ENCODE results near the gene TRIM44.
A peak's percentile ranks its signal among the peaks of the same experiment; 100 is the strongest.

The TRIM44 gene

GRCh38 chr11:35804451-35805040, 142.0 kb downstream of the TRIM44 start:
- Histone ChIP-seq H3K4me1 (ENCODE audit: control insufficient read depth in 1 of 2, insufficient read depth in 2 of 2, low read length in 2 of 2) (peaks cover 0 to 6% of the 10 kb centered on the region in 2 experiments), H3K79me1 (ENCODE audit: low read length) (no peaks in the 10 kb centered on the region), H2BK12ac (ENCODE audit: low read length) (no peak overlapping the region), H2AK5ac (ENCODE audit: low read length) (no peak overlapping the region), H3K27me3 (ENCODE audit: insufficient read depth, low read length) (no peaks in the 10 kb centered on the region), H3K4me2 (ENCODE audit: low read length) (no peak overlapping the region), H4K12ac (ENCODE audit: low read depth, low read length) (no peak overlapping the region), H2BK5ac (ENCODE audit: low read depth, low read length, poor library complexity) (no peak overlapping the region), H3K4ac (ENCODE audit: low read depth, low read length) (no peak overlapping the region), H4K8ac (ENCODE audit: low read depth, low read length) (no peak overlapping the region), H3K79me2 (ENCODE audit: control insufficient read depth, insufficient read depth, low read length, poor library complexity) (no peaks in the 10 kb centered on the region), H3K9ac (ENCODE audit: low read length) (no peak overlapping the region), H3K23ac (ENCODE audit: low read length) (no peak overlapping the region), H2AFZ (ENCODE audit: insufficient read depth, low read length, poor library complexity) (no peak overlapping the region), H4K91ac (ENCODE audit: low read depth, low read length) (no peak overlapping the region), H3K18ac (ENCODE audit: low read length) (no peak overlapping the region), H3K4me3 (ENCODE audit: low read depth, low read length) (no peak overlapping the region), H3K9me3 (ENCODE audit: insufficient read depth, low read depth, low read length) (no peaks in the 10 kb centered on the region), H2BK120ac (ENCODE audit: insufficient read depth, low read length, poor library complexity) (no peak overlapping the region), H3K36me3 (ENCODE audit: control insufficient read depth in 1 of 2, insufficient read depth in 2 of 2, low read length in 2 of 2) (peaks cover 0 to 4% of the 10 kb centered on the region in 2 experiments), H3K27ac (ENCODE audit: low read depth, low read length) (peak overlapping the region; percentile 43), H3K14ac (ENCODE audit: low read length) (no peak overlapping the region)
- WGBS (ENCODE audit: extremely low coverage, insufficient coverage, insufficient read length): no CpG with 5 or more reads among the region's 3 CpGs
- DNase-seq: peak; percentile 46 to 78

GRCh38 chr11:35809561-35809960, 147.0 kb downstream of the TRIM44 start:
- no peak overlapping the region for H3K4me2 ChIP-seq (ENCODE audit: low read length)
- DNase-seq: no peak
- no peaks in the 10 kb centered on the region for H3K9me3 ChIP-seq (ENCODE audit: insufficient read depth, low read depth, low read length)
- H3K14ac ChIP-seq (ENCODE audit: low read length): no peak overlapping the region
- no peak overlapping the region for H3K23ac ChIP-seq (ENCODE audit: low read length)
- H3K4ac ChIP-seq (ENCODE audit: low read depth, low read length): no peak overlapping the region
- H2BK120ac ChIP-seq (ENCODE audit: insufficient read depth, low read length, poor library complexity): no peak overlapping the region
- H2BK5ac ChIP-seq (ENCODE audit: low read depth, low read length, poor library complexity): no peak overlapping the region
- H3K79me1 ChIP-seq (ENCODE audit: low read length): peaks cover 2% of the 10 kb centered on the region
- peaks cover 2 to 8% of the 10 kb centered on the region in 2 experiments for H3K4me1 ChIP-seq (ENCODE audit: control insufficient read depth in 1 of 2, insufficient read depth in 2 of 2, low read length in 2 of 2)
- H2BK12ac ChIP-seq (ENCODE audit: low read length): no peak overlapping the region
- no peak overlapping the region for H3K4me3 ChIP-seq (ENCODE audit: low read depth, low read length)
- H4K12ac ChIP-seq (ENCODE audit: low read depth, low read length): no peak overlapping the region
- no CpG with 5 or more reads among the region's 4 CpGs for WGBS (ENCODE audit: extremely low coverage, insufficient coverage, insufficient read length)
- H3K79me2 ChIP-seq (ENCODE audit: control insufficient read depth, insufficient read depth, low read length, poor library complexity): no peaks in the 10 kb centered on the region
- no peaks in the 10 kb centered on the region for H3K27me3 ChIP-seq (ENCODE audit: insufficient read depth, low read length)
- no peak overlapping the region for H2AFZ ChIP-seq (ENCODE audit: insufficient read depth, low read length, poor library complexity)
- no peak overlapping the region for H2AK5ac ChIP-seq (ENCODE audit: low read length)
- H3K27ac ChIP-seq (ENCODE audit: low read depth, low read length): no peak overlapping the region
- H3K18ac ChIP-seq (ENCODE audit: low read length): no peak overlapping the region
- H3K9ac ChIP-seq (ENCODE audit: low read length): no peak overlapping the region
- H4K91ac ChIP-seq (ENCODE audit: low read depth, low read length): no peak overlapping the region
- H3K36me3 ChIP-seq (ENCODE audit: control insufficient read depth in 1 of 2, insufficient read depth in 2 of 2, low read length in 2 of 2): peaks cover 0 to 2% of the 10 kb centered on the region in 2 experiments
- no peak overlapping the region for H4K8ac ChIP-seq (ENCODE audit: low read depth, low read length)

- Histone ChIP-seq H3K36me3 (ENCODE audit: control insufficient read depth in 1 of 2, insufficient read depth in 2 of 2, low read length in 2 of 2) (peaks cover 0 to 2% of the 10 kb centered on the region in 2 experiments), H2BK12ac (ENCODE audit: low read length) (no peak overlapping the region), H3K18ac (ENCODE audit: low read length) (no peak overlapping the region), H4K8ac (ENCODE audit: low read depth, low read length) (no peak overlapping the region), H3K27ac (ENCODE audit: low read depth, low read length) (no peak overlapping the region), H4K12ac (ENCODE audit: low read depth, low read length) (no peak overlapping the region), H2AFZ (ENCODE audit: insufficient read depth, low read length, poor library complexity) (no peak overlapping the region), H3K27me3 (ENCODE audit: insufficient read depth, low read length) (no peaks in the 10 kb centered on the region), H3K23ac (ENCODE audit: low read length) (no peak overlapping the region), H2AK5ac (ENCODE audit: low read length) (no peak overlapping the region), H3K9ac (ENCODE audit: low read length) (no peak overlapping the region), H3K4me3 (ENCODE audit: low read depth, low read length) (no peak overlapping the region), H3K9me3 (ENCODE audit: insufficient read depth, low read depth, low read length) (no peaks in the 10 kb centered on the region), H3K79me2 (ENCODE audit: control insufficient read depth, insufficient read depth, low read length, poor library complexity) (no peaks in the 10 kb centered on the region), H2BK5ac (ENCODE audit: low read depth, low read length, poor library complexity) (no peak overlapping the region), H3K4me1 (ENCODE audit: control insufficient read depth in 1 of 2, insufficient read depth in 2 of 2, low read length in 2 of 2) (peaks cover 2 to 6% of the 10 kb centered on the region in 2 experiments), H2BK120ac (ENCODE audit: insufficient read depth, low read length, poor library complexity) (no peak overlapping the region), H3K4me2 (ENCODE audit: low read length) (no peak overlapping the region), H3K4ac (ENCODE audit: low read depth, low read length) (no peak overlapping the region), H3K14ac (ENCODE audit: low read length) (no peak overlapping the region), H4K91ac (ENCODE audit: low read depth, low read length) (no peak overlapping the region), H3K79me1 (ENCODE audit: low read length) (peaks cover 2% of the 10 kb centered on the region)
- peak in 1 of 2 donors; percentile 28 for DNase-seq
- WGBS (ENCODE audit: extremely low coverage, insufficient coverage, insufficient read length): no CpG with 5 or more reads among the region's 2 CpGs
Measured at GRCh38 chr11:35810045-35810645, 147.6 kb downstream of the TRIM44 start.

GRCh38 chr11:35811783-35812182, 149.2 kb downstream of the TRIM44 start:
- Histone ChIP-seq H3K79me2 (ENCODE audit: control insufficient read depth, insufficient read depth, low read length, poor library complexity) (no peaks in the 10 kb centered on the region), H3K23ac (ENCODE audit: low read length) (no peak overlapping the region), H3K4ac (ENCODE audit: low read depth, low read length) (no peak overlapping the region), H4K12ac (ENCODE audit: low read depth, low read length) (no peak overlapping the region), H3K18ac (ENCODE audit: low read length) (no peak overlapping the region), H3K27ac (ENCODE audit: low read depth, low read length) (no peak overlapping the region), H4K8ac (ENCODE audit: low read depth, low read length) (no peak overlapping the region), H3K14ac (ENCODE audit: low read length) (no peak overlapping the region), H3K4me2 (ENCODE audit: low read length) (no peak overlapping the region), H2BK120ac (ENCODE audit: insufficient read depth, low read length, poor library complexity) (no peak overlapping the region), H4K91ac (ENCODE audit: low read depth, low read length) (no peak overlapping the region), H3K27me3 (ENCODE audit: insufficient read depth, low read length) (no peaks in the 10 kb centered on the region), H2BK12ac (ENCODE audit: low read length) (no peak overlapping the region), H2AFZ (ENCODE audit: insufficient read depth, low read length, poor library complexity) (no peak overlapping the region), H3K4me1 (ENCODE audit: control insufficient read depth in 1 of 2, insufficient read depth in 2 of 2, low read length in 2 of 2) (peaks cover 2 to 6% of the 10 kb centered on the region in 2 experiments), H3K9ac (ENCODE audit: low read length) (no peak overlapping the region), H3K4me3 (ENCODE audit: low read depth, low read length) (no peak overlapping the region), H2BK5ac (ENCODE audit: low read depth, low read length, poor library complexity) (no peak overlapping the region), H2AK5ac (ENCODE audit: low read length) (no peak overlapping the region), H3K79me1 (ENCODE audit: low read length) (peaks cover 2% of the 10 kb centered on the region), H3K9me3 (ENCODE audit: insufficient read depth, low read depth, low read length) (no peaks in the 10 kb centered on the region), H3K36me3 (ENCODE audit: control insufficient read depth in 1 of 2, insufficient read depth in 2 of 2, low read length in 2 of 2) (peaks cover 0 to 2% of the 10 kb centered on the region in 2 experiments)
- WGBS (ENCODE audit: extremely low coverage, insufficient coverage, insufficient read length): no CpG with 5 or more reads among the region's 2 CpGs
- DNase-seq: no peak
